GM21515 (cell line): ENCODE measurements around the gene LDLRAD2.

Source experiments
- ATAC-seq: cut with Tn5 transposase; IDR thresholded peaks from one replicate; pipeline ENCODE4 v1.9.1; 2021; ENCODE audit not compliant: unreplicated experiment

Gene LDLRAD2

DNA sequence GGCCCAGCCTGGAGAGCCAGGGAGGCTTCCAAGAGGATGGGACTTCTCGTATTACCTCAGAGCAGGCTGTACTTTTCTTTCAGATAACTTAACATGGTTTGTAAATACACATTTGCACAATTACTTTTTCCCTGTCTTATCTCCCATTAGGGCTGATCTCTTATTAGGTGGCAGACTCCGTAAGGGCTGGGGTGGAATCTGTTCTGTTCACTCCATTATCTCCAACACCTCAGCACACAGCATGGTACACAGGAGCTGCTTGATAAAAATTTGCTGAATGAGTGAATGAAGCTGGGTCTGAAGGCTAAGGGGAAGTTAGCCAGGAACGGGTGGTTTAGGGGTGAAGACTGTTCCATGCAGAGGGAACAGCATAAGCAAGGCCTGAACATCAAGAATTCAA lies 48.9 kb downstream of the LDLRAD2 start:
- ATAC-seq, result no peak

DNA sequence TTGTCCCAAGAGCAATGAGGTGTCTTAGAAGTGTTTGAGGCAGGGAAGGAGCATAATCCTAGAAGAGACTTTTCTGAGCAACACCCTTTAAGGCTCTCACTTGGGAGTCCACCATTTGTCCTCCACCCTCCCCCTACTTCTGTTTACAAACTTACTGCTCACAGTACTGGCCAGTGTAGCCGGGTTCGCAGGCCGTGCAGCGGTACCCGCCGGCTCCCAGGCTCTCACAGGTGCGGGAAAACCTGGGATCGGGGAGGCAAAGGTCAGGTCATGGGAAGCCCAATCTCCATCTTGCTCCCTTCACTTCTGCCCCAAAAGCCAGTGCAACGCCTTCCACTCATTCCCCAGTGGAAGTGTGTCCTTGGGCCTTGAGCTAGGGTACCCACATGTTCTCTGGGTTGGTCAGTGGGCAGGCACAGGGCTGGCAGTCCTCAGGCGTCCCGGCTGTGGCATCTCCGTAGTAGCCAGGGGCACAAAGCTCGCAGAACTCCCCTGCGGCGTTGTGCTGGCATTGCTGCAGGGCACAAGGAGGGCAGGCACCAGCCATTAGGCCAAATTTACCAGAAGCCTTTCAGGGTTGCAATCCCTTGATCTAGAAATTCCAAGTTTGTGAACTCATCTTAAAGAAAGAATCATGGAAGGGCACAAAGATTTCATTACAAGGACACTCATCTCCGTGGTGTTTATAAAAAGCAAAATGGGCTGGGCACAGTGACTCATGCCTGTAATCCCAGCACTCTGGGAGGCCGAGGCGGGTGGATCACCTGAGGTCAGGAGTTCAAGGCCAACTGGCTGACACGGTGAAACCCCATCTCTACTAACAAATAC lies 49.8 kb downstream of the LDLRAD2 start:
- ATAC-seq, result no peak

GRCh38 chr1:21863981-21864380 lies 51.9 kb downstream of the LDLRAD2 start:
- ATAC-seq, result no peak

DNA sequence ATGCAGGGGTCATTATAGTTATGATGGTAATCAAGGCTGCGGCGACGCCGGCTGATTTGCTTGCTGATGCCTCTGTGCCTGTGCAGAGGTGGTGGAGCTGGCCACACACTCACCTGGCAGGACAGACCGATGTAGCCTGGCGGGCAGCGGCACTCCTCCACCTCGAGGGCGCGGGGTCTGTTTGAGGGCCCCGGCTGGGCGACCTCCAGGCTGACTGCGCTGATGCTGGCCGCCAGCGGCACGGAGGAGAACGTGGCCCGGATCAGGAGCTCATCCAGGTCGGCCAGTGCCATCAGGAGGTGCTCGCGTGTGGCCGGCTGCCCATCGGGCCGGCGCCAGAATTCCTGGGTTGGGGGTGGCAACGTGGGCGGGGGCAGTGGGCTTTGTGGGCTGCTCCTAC lies 52.7 kb downstream of the LDLRAD2 start:
- ATAC-seq, result no peak

DNA sequence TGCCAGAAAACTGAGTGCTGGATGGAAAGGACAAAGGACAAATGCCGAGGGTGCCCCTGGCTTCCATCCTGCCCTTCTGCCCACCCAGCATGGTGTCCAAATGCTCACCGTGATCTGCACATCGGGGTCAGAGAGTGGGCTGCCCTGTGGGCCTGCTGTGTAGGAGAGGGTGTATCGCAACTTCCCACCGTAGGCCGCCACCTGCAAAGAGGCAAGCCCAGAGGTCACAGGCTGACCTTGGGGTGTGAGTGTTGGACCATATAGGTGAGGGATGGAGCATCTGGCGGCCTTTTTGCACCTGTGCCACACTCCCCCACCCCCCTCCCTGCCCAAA lies 53.5 kb downstream of the LDLRAD2 start:
- no peak for ATAC-seq

DNA sequence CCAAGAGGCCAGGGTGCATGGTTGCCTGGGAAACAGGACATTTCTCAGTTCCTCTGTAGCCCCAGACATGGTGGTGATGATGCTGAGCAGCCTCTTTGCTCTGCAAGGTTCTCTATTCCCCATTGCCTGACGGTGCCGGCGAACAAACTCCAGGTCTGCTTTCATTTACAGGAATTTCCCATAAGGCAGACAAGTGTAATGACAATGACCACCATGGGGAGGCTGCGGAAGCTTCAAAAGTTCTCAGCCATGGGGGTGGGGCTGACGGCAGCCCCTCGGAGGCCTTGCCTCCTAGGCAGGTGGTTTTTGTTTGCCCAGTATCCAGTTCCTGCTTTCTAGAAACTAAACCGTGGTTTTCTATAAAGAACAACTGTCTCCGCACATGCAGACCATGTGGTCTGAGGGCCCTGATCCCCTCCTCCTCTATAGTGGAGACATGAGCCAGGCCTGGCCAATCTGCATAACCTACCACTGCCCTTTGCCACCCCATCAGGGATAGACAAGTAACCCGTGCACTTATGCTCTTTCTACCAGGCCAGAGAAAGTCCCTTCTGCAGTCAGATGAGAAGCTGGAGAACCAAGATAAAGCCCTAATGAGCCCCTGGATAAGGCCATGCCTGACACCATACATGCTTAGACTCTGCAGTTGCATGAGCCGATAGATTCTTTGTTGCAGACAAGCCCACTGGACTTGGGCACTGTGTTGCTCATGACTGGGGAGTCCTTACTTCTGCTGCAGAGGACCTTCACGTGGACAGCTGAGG lies 54.1 kb downstream of the LDLRAD2 start:
- peak; percentile 73 for ATAC-seq

- ATAC-seq, result no peak
Observed at GRCh38 chr1:21866707-21867043, 54.6 kb downstream of the LDLRAD2 start.

DNA sequence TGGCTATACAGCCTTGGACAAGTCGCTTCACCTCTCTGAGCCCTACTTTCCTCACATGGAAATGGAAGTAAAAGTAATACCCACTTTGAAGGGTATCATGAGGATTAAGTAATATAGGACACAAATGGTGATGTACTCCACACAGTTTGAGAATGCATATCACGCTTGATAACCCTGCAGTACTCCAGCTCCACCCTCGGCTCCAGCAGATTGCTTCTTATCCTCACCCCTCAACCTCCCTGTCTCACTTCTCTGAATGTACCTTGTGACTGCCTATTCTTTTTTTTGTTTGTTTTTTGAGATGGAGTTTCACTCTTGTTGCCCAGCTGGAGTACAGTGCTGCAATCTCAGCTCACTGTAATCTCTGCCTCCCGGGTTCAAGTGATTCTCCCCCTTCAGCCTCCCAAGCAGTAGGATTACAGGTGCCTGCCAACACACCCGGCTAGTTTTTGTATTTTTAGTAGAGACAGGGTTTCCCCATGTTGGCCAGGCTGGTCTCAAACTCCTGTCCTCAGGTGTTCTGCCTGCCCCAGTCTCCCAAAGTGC lies 55.5 kb downstream of the LDLRAD2 start:
- no peak for ATAC-seq

DNA sequence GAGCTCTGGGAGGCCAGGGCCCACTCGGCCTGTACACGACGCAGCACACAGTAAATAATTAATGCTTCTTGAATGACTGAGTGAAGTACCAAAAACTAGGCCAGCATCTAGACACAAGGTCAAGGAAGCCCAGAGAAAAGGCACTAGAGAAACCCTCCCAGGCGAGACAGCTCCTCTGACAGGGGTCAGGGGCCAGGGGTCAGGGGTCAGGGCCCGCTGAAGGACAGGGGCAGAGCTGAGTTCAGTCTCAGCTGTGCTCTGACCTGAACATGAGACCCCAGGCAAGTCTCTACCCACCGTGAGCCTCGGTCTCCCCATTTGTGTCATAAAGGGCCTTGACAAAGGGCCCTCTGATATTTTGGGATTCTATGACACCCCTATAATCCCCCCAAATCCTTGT lies 56.4 kb downstream of the LDLRAD2 start:
- ATAC-seq, result no peak

GRCh38 chr1:21868941-21869454 lies 56.9 kb downstream of the LDLRAD2 start:
- no peak for ATAC-seq

DNA sequence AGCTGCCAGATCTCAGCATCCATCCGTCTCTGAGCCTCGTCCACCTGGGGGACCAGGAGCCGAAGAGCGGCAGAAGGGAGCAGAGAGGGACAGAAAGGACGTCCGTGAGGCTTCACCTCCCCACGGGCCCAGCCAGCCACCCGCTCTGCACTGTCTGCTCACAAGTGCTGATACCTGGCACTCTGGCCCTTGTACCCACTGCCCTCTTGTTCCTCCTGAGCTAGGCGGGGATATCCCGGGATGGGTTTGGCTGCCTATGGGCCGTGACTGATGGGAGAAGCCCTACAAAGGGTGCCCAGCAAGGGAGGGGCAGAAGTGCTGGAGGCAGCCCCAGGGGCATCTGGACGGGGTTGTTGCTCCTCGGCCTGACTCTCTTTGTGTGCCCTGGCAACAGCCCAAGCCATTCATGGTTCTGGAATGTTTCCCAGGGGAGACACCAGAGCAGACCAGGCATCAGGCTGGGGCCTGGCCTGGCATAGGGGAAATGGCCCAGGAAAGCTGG lies 57.6 kb downstream of the LDLRAD2 start:
- ATAC-seq, result no peak

- no peak for ATAC-seq
Observed at GRCh38 chr1:21870611-21871010, 58.5 kb downstream of the LDLRAD2 start.

- ATAC-seq, result no peak
Observed at GRCh38 chr1:21871943-21872342, 59.9 kb downstream of the LDLRAD2 start.

- no peak for ATAC-seq
Observed at GRCh38 chr1:21872445-21873079, 60.5 kb downstream of the LDLRAD2 start.

GRCh38 chr1:21873174-21873573 lies 61.1 kb downstream of the LDLRAD2 start:
- ATAC-seq, result no peak

- ATAC-seq, result no peak
Observed at GRCh38 chr1:21873761-21874160, 61.7 kb downstream of the LDLRAD2 start.

DNA sequence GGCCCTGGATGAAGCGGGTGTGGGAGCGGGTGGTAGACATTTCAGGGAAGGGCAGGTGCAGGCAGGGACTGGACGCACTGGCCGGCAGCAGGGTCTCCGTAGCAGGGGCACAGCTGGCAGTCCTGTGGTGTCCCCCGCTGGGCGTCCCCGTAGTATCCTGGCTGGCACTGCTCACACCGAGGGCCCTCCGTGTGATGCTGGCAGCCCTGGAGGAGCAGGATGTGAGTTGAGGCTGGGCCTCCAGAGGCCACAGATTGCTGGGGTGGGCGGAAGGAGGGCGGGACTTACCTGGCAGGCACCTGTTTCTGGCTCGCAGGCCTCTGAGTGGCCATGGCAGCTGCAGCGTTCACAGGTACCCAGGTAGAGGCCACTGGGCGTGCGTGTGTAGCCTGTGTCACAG lies 62.3 kb downstream of the LDLRAD2 start:
- ATAC-seq, result no peak
